H1 (cell line): ENCODE results near the gene CCT5.

Source experiments
- CBX8 ChIP-seq: fragments of 300-800, 300-1000 bp; sonication (generic); IDR thresholded peaks from 2 replicates; pipeline ENCODE4 v1.7.1; 2016; ENCODE audit warnings: low read depth, low read length, borderline replicate concordance
- EP300 ChIP-seq, 2 experiments: IDR thresholded peaks; 1 replicate in 1 of 2; 2 replicates in 1 of 2; pipeline ENCODE4 v1.6.1; 2011 to 2012; ENCODE audit warnings: low read depth in 2 of 2, low read length in 2 of 2, mild to moderate bottlenecking in 2 of 2, borderline replicate concordance in 1 of 2, inconsistent platforms in 1 of 2, moderate library complexity in 1 of 2
- NANOG ChIP-seq: IDR thresholded peaks from 2 replicates; pipeline ENCODE4 v1.6.1; 2011; ENCODE audit warnings: low read length, low read depth, mild to moderate bottlenecking, inconsistent platforms; ENCODE audit not compliant: insufficient read depth, poor library complexity, severe bottlenecking
- NRF1 ChIP-seq: IDR thresholded peaks from 2 replicates; pipeline ENCODE4 v1.6.1; 2011; ENCODE audit warnings: mild to moderate bottlenecking, low read depth, low read length, improper control_type of control experiment
- POLR2A ChIP-seq, 2 experiments: IDR thresholded peaks; 1 replicate in 1 of 2; 2 replicates in 1 of 2; pipeline ENCODE4 v1.6.1; 2011; ENCODE audit warnings: low read depth in 2 of 2, low read length in 2 of 2, mild to moderate bottlenecking in 2 of 2; ENCODE audit errors: control extremely low read depth in 1 of 2
- RAD21 ChIP-seq, 2 experiments: IDR thresholded peaks in 1 of 2; conservative IDR thresholded peaks in 1 of 2; 2 replicates each; pipeline ENCODE4 v1.6.1; 2011; ENCODE audit warnings: low read depth in 2 of 2, low read length in 2 of 2, improper control_type of control experiment in 1 of 2, inconsistent platforms in 1 of 2, mild to moderate bottlenecking in 1 of 2, moderate library complexity in 1 of 2
- SUZ12 ChIP-seq: fragments of 200-600 bp; sonication (generic); IDR thresholded peaks from 2 replicates; pipeline ENCODE4 v1.6.1; 2012; ENCODE audit warnings: mild to moderate bottlenecking, inconsistent platforms, low read length, moderate library complexity, mixed read lengths
- TF ChIP-seq, protein P1 (sequence below), 3 experiments: IDR thresholded peaks; 1 replicate in 2 of 3; 2 replicates in 1 of 3; pipeline versions ENCODE4 v1.5.1 to v1.6.1; 2011; ENCODE audit warnings: low read length in 3 of 3, mild to moderate bottlenecking in 3 of 3, inconsistent platforms in 2 of 3, low read depth in 1 of 3, moderate library complexity in 1 of 3; ENCODE audit not compliant: insufficient read depth in 1 of 3; ENCODE audit errors: control extremely low read depth in 1 of 3
- TF ChIP-seq, protein P2 (sequence below): IDR thresholded peaks from 2 replicates; pipeline ENCODE4 v1.6.1; 2011; ENCODE audit warnings: low read depth, mild to moderate bottlenecking, low read length; ENCODE audit not compliant: insufficient read depth
- TF ChIP-seq, protein P3 (sequence below): IDR thresholded peaks from 2 replicates; pipeline ENCODE4 v1.6.1; 2012; ENCODE audit warnings: inconsistent platforms

DNA sequence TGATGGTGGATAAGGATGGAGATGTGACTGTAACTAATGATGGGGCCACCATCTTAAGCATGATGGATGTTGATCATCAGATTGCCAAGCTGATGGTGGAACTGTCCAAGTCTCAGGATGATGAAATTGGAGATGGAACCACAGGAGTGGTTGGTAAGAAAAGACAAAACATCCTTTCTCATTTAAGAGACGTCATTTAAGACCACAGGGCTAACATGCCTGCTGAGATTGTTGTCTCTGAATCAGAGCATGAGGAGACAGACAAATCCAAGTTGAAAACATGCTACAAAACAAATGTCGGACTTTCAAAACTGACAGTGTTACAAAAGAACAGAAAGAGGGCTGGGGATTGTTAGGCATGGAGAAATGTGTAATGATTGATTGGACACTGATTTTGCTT, 4.6 kb downstream of the CCT5 start:
- no peak for TF ChIP-seq NRF1
- TF ChIP-seq, protein P1, sequence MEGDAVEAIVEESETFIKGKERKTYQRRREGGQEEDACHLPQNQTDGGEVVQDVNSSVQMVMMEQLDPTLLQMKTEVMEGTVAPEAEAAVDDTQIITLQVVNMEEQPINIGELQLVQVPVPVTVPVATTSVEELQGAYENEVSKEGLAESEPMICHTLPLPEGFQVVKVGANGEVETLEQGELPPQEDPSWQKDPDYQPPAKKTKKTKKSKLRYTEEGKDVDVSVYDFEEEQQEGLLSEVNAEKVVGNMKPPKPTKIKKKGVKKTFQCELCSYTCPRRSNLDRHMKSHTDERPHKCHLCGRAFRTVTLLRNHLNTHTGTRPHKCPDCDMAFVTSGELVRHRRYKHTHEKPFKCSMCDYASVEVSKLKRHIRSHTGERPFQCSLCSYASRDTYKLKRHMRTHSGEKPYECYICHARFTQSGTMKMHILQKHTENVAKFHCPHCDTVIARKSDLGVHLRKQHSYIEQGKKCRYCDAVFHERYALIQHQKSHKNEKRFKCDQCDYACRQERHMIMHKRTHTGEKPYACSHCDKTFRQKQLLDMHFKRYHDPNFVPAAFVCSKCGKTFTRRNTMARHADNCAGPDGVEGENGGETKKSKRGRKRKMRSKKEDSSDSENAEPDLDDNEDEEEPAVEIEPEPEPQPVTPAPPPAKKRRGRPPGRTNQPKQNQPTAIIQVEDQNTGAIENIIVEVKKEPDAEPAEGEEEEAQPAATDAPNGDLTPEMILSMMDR (IDR thresholded peaks at IDR 0.05; ENCODE audit: control extremely low read depth in 1 of 3, insufficient read depth in 1 of 3, low read depth in 1 of 3, low read length in 3 of 3) = no peak
- TF ChIP-seq, protein P2, sequence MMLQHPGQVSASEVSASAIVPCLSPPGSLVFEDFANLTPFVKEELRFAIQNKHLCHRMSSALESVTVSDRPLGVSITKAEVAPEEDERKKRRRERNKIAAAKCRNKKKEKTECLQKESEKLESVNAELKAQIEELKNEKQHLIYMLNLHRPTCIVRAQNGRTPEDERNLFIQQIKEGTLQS = no peak
- TF ChIP-seq NANOG = no peak
- TF ChIP-seq CBX8 = no peak
- no peak for TF ChIP-seq POLR2A (IDR thresholded peaks at IDR 0.05; ENCODE audit: control extremely low read depth in 1 of 2, low read depth in 2 of 2, low read length in 2 of 2)
- TF ChIP-seq EP300 (IDR thresholded peaks at IDR 0.05; ENCODE audit: borderline replicate concordance in 1 of 2, low read depth in 2 of 2, low read length in 2 of 2) = no peak
- TF ChIP-seq, protein P3, sequence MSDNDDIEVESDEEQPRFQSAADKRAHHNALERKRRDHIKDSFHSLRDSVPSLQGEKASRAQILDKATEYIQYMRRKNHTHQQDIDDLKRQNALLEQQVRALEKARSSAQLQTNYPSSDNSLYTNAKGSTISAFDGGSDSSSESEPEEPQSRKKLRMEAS = no peak
- TF ChIP-seq RAD21 (IDR thresholded peaks at IDR 0.05 in 1 of 2, conservative IDR thresholded peaks at IDR 0.05 in 1 of 2; ENCODE audit: low read depth in 2 of 2, low read length in 2 of 2) = no peak
- TF ChIP-seq SUZ12 = no peak
